GM19372 (cell line): ENCODE data around the gene SIPA1.
"Not testable (repeated sequence)": the region's sequence is repeated elsewhere in the genome, so short reads cannot be mapped to it uniquely, and the experiment has no call there.

Source experiments
- ATAC-seq: cut with Tn5 transposase; IDR thresholded peaks from one replicate; pipeline ENCODE4 v1.9.1; 2021; ENCODE audit warnings: mild to moderate bottlenecking, low read depth, moderate library complexity; ENCODE audit not compliant: unreplicated experiment

The SIPA1 gene

DNA sequence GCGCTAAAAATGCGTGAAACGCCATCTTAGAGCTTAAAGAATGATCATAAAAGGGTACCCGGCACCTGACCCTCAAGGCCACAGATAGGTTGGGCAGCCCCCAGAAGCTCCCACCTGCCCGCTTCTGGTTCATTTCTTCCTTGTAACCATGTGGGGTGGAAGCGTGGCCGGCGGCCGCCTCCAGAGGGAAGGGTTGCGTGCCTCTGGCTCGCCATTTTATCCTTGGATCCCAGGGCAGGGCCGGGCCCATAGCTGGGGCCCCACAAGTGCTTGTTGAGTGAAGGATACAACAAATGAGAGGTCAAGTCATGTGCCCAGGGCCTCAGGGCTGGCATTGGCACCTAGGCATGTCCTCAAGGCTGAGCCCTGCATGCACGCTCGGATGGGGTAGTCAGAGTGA lies 16.4 kb upstream of the SIPA1 start:
- no peak for ATAC-seq

DNA sequence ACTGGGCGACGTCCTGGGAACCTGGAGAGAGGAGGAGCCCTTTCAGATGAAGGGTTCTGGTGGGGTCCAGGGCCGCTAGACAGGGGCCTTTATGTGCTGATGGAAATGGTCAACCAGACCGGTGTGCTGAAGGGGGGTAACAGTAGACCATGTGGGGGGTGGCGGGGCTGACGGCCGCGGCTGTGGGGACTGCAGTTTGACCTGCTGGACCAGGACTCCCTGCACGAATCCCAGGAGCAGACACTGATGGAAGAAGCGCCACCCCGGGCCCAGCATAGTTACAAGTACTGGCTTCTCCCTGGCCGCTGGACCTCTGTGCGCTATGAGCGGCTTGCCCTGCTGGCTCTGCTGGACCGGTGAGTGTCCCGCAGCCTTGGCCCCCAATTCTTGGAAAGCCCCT lies 15.9 kb upstream of the SIPA1 start:
- no peak for ATAC-seq

DNA sequence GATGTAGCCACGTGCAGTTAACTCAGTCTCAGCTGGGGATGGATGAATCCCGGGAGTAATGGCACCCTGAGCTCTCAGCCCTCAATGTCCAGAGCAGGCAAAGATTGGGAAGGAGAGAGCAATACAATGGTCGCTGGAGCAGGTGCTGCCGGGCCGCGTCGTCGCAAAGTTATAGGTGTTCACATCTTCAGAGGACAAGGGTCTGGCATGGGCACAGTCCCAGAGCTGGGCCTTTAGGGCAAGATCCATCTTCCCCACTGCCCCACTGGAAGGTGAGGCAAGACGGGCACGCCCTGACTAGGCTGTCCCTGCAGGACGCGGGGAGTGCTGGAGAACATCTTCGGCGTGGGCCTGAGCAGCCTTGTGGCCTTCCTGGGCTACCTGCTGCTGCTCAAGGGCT lies 14.7 kb upstream of the SIPA1 start:
- ATAC-seq, result no peak

DNA sequence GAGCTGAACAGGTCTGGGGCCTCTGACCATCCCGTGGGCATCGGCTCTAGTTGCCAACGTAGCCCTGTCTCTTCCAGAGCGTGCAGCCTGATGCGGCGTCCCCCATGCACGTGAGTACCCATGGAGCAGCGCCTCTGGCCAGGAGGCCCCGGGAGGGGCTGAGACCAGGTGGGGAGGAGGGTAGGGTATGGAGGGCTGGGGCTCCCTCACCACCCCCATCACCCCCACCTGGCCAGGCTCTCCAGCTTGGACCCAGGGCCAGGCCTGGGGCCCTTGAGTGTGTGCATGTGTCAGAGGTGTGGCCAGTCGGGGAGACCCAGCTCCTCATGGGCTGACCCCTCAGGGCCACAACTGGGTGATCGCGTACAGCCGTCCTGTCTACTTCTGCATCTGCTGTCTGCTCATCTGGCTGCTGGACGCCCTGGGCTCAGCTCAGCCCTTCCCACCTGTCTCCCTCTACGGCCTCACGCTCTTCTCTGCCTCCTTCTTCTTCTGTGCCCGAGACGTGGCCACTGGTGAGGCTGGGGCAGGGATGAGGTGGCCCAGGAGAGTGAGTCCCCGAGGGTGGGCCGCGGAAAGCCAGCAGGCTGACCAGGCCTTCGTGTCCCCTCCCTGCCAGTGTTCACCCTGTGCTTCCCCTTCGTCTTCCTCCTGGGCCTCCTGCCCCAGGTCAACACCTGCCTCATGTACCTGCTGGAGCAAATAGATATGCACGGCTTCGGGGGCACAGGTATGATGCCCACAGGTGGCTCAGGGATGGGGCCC lies 13.9 kb upstream of the SIPA1 start:
- no peak for ATAC-seq

DNA sequence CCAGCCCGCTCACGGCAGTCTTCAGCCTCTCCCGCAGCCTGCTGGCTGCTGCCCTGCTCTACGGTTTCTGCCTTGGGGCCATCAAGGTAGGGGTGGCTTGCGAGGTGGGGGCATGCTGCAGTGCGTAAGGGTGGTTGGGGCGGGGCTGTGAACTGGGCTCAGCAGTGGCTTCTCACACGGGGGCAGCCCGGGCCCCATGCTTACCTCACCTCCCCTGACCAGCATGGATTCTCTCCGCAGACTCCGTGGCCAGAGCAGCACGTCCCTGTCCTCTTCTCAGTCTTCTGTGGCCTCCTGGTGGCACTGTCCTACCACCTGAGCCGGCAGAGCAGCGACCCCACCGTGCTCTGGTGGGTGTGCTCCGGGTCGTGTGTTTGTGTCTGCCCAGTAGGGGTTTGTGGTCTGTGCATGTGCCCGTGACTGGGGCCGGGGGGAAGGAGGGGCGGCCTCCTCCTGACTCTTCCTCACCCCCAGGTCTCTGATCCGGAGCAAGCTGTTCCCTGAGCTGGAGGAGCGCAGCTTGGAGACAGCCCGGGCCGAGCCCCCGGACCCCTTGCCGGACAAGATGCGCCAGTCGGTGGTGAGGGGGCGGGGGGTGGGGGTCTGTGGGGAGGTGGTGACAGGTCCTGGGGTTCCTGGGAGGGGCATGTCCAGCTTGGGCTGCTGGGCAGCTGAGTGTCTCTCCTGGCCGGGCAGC lies 12.8 kb upstream of the SIPA1 start:
- no peak for ATAC-seq

DNA sequence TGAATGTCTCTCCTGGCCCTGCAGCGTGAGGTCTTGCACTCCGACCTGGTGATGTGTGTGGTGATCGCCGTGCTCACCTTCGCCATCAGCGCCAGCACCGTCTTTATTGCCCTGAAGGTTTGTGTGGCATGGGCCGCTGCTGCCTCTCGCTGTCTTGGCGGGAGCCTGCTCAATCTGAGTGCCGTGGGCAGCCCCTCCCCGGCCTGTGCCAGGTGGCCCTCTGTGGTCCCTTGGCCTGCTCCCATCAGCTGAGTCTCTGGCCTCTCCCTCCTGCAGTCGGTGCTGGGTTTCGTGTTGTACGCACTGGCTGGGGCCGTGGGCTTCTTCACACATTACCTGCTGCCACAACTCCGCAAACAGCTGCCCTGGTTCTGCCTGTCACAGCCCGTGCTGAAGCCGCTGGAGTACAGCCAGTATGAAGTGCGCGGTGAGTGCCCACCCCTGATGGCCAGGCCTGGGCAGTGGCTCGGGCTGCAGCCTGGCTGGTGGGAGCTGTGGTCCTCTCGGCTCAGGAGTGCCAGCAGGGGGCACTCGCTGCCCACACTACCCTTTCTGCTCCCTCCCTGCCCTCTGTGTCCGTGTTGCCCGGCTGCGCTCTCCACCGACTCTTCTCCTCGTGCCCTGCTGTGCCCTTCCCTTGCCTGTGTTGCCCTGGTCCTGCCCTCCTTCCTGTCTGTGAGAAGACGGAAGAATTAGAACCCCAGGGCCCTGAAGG lies 12.1 kb upstream of the SIPA1 start:
- no peak for ATAC-seq

DNA sequence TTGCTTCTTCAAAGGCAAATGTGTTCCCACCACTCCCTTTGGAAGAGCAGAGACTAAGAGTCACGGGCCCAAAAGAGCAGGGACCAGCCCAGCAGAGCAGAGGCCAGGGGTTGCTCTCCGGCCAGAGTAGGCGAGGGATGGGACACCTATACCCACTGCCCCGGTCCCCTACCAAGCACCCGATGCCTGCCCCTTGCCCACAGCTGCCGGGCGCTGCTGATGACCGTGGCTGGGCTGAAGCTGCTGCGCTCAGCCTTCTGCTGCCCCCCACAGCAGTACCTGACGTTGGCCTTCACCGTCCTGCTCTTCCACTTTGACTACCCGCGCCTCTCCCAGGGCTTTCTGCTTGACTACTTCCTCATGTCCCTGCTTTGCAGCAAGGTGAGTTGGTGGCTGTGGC lies 10.7 kb upstream of the SIPA1 start:
- no peak for ATAC-seq

DNA sequence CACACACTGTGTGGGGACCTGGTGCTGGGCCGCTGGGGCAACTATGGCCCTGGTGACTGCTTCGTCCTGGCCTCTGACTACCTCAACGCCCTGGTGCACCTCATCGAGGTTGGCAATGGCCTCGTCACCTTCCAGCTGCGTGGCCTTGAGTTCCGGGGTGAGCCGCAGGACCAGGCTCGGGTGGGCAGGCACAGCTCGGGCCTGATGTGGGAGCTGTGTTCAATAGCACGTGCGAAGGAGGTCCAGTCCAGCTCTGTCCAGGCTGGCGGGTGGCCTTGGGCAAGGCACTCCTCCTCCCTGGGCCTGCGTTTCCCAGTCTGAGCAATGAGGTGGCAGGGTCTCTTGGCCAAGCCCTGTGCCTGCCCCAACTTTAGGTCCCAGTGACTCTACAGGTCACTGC lies 8.3 kb upstream of the SIPA1 start:
- ATAC-seq, result no peak

DNA sequence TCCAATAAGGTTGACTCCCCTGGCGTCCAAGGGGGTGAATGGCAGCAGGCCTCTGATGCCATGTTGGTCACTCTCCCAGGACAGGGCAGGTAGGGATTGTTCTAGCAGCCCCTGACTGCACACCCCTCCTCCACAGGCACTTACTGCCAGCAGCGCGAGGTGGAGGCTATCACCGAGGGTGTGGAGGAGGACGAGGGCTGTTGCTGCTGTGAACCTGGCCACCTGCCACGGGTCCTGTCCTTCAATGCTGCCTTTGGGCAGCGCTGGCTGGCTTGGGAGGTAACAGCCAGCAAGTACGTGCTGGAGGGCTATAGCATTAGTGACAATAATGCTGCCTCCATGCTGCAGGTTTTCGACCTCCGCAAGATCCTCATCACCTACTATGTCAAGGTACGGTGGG lies 7.7 kb upstream of the SIPA1 start:
- ATAC-seq, result no peak

DNA sequence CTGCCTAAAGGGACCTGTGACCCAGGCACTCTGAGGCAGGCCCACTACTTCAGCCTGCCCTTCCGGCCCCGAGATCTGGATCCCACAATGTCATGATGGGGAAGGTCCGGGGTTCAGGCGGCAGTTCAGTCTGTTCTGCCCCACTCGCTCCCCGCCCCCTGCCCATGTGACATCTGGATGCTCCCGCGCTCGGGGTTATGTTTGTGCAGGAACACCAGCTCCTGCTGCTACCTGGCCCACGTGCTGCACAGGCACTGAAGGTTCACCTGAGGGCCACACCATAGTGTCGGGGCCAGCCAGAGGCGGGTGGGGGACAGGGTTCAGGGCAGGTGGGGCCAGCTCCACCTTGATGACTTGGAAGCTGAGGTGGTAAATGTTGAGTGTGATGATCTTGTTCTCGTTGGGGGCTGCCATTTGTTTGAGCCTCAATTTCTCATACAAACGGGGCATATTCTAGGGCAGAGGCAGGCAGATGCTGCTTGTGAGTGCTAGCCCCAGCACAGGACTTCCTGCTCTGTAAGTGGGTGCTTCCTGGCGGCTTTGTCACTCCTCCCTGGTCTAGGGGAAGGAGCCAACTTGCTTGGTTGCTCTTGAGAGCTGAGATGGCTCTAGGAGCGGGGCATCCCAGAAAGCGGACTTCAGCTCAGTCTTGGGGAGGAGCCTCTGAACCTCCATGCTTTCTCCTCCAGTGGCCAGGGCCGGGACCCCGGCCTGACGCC lies 4.4 kb upstream of the SIPA1 start:
- no peak for ATAC-seq

DNA sequence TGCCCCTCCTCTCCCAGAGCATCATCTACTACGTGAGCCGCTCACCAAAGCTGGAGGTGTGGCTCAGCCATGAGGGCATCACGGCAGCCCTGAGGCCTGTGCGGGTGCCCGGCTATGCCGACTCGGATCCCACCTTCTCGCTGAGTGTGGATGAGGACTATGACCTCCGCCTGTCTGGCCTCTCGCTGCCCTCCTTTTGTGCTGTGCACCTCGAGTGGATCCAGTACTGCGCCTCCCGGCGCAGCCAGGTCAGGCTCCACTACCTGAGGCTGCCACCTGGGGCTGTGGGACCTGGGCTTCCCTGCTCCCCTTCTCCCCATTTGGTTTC lies 3.8 kb upstream of the SIPA1 start:
- ATAC-seq, result no peak

DNA sequence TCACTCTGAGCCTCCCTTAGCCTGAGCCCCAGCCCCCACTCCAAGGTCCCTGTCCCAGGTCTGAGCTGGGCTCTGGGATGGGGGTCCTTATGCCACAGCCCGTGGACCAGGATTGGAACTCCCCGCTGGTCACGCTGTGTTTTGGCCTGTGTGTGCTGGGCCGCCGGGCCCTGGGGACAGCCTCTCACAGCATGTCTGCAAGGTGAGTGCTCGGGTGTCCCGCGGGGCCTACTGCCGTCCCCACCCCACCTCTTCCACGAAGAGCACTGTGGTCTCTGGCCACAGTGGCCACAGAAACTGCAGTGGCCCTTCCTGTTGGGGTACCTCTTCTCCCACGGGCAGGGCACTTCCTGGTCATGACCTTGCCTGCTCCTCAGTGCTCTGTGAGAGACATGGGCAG lies 3.5 kb upstream of the SIPA1 start:
- no peak for ATAC-seq

DNA sequence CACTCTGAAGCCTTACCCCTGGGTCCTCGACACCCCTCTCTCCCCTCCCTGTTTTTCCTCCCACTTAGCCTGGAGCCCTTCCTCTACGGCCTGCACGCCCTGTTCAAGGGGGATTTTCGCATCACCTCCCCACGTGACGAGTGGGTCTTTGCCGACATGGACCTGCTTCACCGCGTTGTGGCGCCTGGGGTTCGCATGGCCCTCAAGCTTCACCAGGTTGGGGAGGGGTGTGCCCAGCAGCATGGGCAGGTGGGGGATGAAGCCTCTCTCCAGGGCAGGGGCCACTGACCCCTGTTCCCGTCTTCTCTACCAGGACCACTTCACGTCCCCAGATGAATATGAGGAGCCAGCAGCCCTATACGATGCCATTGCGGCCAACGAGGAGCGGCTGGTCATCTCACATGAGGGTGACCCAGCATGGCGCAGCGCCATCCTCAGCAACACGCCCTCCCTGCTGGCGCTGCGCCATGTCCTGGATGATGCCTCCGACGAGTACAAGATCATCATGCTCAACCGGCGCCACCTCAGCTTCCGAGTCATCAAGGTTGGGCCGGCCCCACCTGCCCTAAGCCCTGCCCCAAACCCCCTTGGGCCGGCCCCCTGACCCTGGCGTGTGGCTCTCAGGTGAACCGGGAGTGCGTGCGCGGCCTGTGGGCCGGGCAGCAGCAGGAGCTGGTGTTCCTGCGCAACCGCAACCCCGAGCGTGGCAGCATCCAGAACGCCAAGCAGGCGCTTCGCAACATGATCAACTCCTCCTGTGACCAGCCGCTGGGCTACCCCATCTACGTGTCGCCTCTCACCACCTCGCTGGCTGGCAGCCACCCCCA lies 2.8 kb upstream of the SIPA1 start:
- no peak for ATAC-seq

DNA sequence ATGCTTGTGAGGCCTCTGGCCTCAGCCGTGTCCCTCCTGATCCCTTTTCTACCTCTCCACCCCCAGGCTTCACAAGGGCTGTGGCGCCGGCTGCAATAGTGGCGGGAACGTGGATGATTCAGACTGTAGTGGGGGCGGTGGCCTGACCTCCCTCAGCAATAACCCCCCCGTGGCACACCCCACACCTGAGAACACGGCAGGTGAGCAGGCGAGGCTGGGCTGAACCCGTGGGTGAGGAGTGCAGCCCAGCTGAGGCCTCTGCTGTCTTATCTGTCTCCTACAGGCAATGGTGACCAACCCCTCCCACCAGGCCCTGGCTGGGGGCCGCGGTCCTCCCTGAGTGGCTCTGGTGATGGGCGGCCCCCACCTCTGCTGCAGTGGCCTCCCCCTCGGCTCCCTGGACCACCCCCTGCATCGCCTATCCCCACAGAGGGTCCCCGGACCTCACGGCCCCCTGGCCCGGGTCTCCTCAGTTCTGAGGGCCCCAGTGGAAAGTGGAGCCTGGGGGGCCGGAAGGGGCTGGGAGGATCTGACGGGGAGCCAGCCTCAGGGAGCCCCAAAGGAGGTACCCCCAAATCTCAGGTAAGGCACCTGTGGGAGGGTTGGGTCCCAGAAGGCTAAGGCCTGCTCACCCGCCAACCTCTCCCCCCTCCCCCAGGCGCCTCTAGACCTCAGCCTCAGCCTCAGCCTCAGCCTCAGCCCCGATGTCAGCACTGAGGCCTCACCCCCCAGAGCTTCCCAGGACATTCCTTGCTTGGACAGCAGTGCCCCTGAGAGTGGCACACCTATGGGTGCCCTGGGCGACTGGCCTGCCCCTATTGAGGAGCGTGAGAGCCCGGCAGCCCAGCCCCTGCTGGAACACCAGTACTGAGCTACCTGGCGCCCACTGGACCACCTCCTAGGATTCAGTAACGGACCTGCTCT lies 1.5 kb upstream of the SIPA1 start:
- ATAC-seq, result no peak

DNA sequence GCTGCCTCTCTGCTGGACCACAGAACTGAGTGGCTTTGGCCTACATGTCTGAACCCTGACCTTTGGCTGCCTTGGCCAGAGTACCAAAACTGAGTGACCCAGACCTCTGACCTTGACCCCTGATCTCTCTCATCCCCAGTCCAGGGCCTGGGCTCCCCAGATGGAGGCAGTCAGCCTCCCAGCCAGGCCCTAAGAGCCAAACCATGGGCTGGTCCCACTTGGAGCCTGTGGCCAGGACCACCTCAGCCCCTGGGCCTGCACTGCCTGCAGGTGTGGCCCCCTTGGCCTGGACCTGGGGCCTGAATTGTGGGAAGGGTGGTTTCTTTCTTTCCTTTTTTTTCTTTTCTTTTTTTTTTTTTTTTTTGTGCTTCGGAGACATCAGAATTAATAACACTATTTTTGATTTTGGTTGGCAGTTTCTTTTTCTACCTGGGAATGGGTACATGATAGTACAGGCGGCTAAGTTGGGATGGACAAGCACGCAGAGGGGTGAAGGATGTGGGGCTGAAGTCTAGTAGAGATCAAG lies 806 bp upstream of the SIPA1 start:
- no peak for ATAC-seq

DNA sequence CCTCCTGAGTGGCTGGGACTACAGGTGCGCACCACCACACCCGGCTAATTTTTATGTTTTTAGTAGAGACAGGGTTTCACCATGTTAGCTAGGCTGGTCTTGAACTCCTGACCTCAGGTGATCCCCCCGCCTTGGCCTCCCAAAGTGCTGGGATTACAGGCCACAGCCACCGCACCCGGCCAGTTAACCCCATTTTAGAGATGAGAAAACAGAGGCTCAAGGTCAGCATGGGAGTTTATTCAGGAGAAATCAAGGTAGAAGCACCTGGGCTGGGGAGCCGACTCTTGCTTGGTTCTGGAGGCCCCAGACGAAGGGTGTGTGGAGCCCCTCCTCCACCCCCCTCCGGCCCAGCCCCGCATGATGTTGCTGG lies 1.3 kb downstream of the SIPA1 start:
- ATAC-seq, result not testable (repeated sequence)

DNA sequence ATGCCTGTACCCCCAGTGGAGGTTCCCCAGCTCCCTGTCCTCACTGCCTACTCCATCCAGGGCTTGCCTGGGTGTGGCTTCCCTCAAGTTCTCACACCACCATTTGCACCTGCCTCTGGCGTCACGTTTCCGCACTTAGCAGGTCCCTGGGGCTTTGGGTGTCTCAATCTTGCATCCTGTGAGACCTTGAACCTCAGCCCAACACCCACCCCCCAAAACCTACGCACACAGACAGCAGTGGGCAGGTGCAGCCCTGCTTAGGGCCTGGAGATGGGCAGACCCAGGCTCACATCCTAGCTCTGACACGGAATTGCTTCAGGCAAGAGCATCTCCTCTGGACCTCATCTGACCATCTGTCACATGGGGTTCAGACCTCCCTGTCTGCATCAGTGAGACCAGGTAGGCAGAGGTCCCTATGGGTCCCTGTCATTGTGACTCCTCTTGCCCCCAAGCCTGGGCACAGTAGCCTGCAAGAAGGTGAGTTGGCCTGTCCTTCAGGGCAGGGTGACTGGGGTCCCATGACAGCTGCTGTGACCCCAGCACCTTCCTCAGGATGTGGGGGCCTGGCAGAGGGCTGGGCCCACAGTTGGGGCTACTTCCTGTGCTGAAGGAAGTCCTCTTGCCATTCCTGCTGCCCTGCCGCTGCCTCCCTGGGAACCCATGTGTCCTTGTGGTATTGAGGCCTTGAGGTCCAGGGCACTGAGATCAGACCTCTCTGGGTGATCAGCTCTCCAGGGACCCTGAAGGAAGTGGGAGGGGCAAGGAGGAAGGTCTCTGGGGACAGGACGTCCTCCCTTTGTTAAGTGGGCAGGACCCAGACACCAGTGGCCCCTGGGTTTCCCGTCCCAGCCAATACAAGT lies 2.0 kb downstream of the SIPA1 start:
- no peak for ATAC-seq
